SK-N-SH treated with all-trans-retinoic acid at 6 μM for 48 hours (cell line): ENCODE results near the gene PRPF38A.

Source experiments
- CSDC2 ChIP-seq: fragments of 250-450 bp; sonication (Bioruptor Pico); IDR thresholded peaks from 2 replicates; pipeline ENCODE4 v1.5.0; 2020; ENCODE audit warnings: mild to moderate bottlenecking, moderate library complexity
- ESRRG ChIP-seq: fragments of 250-450 bp; sonication (Bioruptor Pico); IDR thresholded peaks from 2 replicates; pipeline ENCODE4 v1.6.1; 2021; ENCODE audit warnings: mild to moderate bottlenecking
- ISL1 ChIP-seq: fragments of 250-450 bp; sonication (Bioruptor Pico); IDR thresholded peaks from 2 replicates; pipeline ENCODE4 v2.1.2; 2022; ENCODE audit warnings: mild to moderate bottlenecking, moderate library complexity
- RARB ChIP-seq: fragments of 250-450 bp; sonication (Bioruptor Pico); IDR thresholded peaks from 2 replicates; pipeline ENCODE4 v1.8.0; 2021; ENCODE audit warnings: mild to moderate bottlenecking, moderate library complexity
- SNAI2 ChIP-seq: fragments of 250-450 bp; sonication (Bioruptor Pico); IDR thresholded peaks from 2 replicates; pipeline ENCODE4 v1.5.0; 2020; ENCODE audit warnings: mild to moderate bottlenecking, moderate library complexity
- ZFP3 ChIP-seq: fragments of 250-450 bp; sonication (Bioruptor Pico); IDR thresholded peaks from 2 replicates; pipeline ENCODE4 v1.5.0; 2020; ENCODE audit warnings: mild to moderate bottlenecking, moderate library complexity
- ZNF70 ChIP-seq: fragments of 450-650 bp; formaldehyde crosslinking; IDR thresholded peaks from 2 replicates; pipeline ENCODE4 v1.5.0; 2020; ENCODE audit warnings: mild to moderate bottlenecking, moderate library complexity
- TF ChIP-seq, protein P1 (sequence below): fragments of 250-450 bp; sonication (Bioruptor Pico); IDR thresholded peaks from 2 replicates; pipeline ENCODE4 v1.8.0; 2020; ENCODE audit warnings: mild to moderate bottlenecking, moderate library complexity, borderline replicate concordance
- TF ChIP-seq, protein P2 (sequence below): fragments of 250-450 bp; sonication (Bioruptor Pico); IDR thresholded peaks from 2 replicates; pipeline ENCODE4 v1.5.0; 2020; ENCODE audit warnings: mild to moderate bottlenecking, moderate library complexity
- TF ChIP-seq, protein P3 (sequence below): fragments of 250-450 bp; sonication (Bioruptor Pico); IDR thresholded peaks from 2 replicates; pipeline ENCODE4 v1.8.0; 2021; ENCODE audit warnings: low read depth, mild to moderate bottlenecking, moderate library complexity, borderline replicate concordance
- TF ChIP-seq, protein P4 (sequence below): fragments of 250-450 bp; sonication (Bioruptor Pico); IDR thresholded peaks from 2 replicates; pipeline ENCODE4 v1.5.1; 2020; ENCODE audit warnings: low read depth, mild to moderate bottlenecking, moderate library complexity
- TF ChIP-seq, protein P5 (sequence below): fragments of 250-450 bp; sonication (Bioruptor Pico); IDR thresholded peaks from 2 replicates; pipeline ENCODE4 v1.5.1; 2021; ENCODE audit warnings: mild to moderate bottlenecking, moderate library complexity

DNA sequence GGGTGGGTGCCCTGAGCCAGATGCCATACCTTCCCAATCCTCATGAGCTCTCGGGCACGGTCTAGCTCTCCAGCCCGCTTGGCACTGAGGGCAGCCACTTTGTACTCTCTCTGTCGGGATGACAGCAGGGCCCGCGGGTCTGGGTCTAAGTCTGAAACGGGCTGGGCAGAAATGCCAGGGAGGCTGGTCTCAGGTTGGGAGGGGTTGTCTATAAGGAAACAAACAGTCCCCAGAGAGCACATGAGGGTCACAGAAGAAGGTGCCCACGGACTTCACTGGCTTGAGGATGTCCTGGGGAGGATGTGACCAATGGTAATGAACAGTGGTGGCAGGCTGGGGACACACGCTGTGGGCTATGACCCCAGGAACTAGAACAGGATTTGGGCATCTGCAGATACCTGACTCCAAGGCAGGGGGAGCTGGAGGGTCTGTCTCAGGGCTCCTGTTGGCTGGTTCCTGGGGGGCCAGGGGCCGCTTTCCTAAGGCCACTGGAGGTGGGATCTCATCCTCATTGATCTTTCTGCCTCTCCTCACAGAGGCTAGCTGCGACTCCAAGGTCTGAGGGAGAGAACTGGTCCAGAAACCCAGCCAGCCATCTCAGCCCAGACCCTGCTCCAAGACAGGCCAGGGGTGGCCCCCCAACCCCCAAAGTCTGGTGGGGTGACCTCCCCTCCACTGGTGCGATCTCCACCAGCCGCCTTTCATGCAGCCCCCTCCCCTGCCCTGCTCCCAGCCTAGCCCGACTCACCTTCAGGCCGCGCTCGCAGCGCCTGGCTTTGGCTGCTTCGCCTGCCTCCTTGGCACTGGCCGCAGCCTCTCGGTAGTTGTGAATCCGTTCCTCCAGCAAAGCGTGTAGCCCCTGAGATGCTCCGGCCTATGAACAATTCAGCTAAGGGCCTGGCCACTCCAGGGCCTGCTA, 44.5 kb upstream of the PRPF38A start:
- TF ChIP-seq, protein P1, sequence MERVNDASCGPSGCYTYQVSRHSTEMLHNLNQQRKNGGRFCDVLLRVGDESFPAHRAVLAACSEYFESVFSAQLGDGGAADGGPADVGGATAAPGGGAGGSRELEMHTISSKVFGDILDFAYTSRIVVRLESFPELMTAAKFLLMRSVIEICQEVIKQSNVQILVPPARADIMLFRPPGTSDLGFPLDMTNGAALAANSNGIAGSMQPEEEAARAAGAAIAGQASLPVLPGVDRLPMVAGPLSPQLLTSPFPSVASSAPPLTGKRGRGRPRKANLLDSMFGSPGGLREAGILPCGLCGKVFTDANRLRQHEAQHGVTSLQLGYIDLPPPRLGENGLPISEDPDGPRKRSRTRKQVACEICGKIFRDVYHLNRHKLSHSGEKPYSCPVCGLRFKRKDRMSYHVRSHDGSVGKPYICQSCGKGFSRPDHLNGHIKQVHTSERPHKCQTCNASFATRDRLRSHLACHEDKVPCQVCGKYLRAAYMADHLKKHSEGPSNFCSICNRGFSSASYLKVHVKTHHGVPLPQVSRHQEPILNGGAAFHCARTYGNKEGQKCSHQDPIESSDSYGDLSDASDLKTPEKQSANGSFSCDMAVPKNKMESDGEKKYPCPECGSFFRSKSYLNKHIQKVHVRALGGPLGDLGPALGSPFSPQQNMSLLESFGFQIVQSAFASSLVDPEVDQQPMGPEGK (CRISPR knock-in tag): no peak
- no peak for TF ChIP-seq ZFP3
- TF ChIP-seq, protein P2, sequence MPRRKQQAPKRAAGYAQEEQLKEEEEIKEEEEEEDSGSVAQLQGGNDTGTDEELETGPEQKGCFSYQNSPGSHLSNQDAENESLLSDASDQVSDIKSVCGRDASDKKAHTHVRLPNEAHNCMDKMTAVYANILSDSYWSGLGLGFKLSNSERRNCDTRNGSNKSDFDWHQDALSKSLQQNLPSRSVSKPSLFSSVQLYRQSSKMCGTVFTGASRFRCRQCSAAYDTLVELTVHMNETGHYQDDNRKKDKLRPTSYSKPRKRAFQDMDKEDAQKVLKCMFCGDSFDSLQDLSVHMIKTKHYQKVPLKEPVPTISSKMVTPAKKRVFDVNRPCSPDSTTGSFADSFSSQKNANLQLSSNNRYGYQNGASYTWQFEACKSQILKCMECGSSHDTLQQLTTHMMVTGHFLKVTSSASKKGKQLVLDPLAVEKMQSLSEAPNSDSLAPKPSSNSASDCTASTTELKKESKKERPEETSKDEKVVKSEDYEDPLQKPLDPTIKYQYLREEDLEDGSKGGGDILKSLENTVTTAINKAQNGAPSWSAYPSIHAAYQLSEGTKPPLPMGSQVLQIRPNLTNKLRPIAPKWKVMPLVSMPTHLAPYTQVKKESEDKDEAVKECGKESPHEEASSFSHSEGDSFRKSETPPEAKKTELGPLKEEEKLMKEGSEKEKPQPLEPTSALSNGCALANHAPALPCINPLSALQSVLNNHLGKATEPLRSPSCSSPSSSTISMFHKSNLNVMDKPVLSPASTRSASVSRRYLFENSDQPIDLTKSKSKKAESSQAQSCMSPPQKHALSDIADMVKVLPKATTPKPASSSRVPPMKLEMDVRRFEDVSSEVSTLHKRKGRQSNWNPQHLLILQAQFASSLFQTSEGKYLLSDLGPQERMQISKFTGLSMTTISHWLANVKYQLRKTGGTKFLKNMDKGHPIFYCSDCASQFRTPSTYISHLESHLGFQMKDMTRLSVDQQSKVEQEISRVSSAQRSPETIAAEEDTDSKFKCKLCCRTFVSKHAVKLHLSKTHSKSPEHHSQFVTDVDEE: no peak
- TF ChIP-seq SNAI2 (CRISPR knock-in tag): no peak
- TF ChIP-seq, protein P3, sequence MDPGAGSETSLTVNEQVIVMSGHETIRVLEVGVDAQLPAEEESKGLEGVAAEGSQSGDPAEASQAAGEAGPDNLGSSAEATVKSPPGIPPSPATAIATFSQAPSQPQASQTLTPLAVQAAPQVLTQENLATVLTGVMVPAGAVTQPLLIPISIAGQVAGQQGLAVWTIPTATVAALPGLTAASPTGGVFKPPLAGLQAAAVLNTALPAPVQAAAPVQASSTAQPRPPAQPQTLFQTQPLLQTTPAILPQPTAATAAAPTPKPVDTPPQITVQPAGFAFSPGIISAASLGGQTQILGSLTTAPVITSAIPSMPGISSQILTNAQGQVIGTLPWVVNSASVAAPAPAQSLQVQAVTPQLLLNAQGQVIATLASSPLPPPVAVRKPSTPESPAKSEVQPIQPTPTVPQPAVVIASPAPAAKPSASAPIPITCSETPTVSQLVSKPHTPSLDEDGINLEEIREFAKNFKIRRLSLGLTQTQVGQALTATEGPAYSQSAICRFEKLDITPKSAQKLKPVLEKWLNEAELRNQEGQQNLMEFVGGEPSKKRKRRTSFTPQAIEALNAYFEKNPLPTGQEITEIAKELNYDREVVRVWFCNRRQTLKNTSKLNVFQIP (CRISPR knock-in tag): no peak
- no peak for TF ChIP-seq ISL1 (CRISPR knock-in tag)
- no peak for TF ChIP-seq RARB (CRISPR knock-in tag)
- TF ChIP-seq, protein P4, sequence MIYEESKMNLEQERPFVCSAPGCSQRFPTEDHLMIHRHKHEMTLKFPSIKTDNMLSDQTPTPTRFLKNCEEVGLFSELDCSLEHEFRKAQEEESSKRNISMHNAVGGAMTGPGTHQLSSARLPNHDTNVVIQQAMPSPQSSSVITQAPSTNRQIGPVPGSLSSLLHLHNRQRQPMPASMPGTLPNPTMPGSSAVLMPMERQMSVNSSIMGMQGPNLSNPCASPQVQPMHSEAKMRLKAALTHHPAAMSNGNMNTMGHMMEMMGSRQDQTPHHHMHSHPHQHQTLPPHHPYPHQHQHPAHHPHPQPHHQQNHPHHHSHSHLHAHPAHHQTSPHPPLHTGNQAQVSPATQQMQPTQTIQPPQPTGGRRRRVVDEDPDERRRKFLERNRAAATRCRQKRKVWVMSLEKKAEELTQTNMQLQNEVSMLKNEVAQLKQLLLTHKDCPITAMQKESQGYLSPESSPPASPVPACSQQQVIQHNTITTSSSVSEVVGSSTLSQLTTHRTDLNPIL (CRISPR knock-in tag): no peak
- TF ChIP-seq ZNF70 (CRISPR knock-in tag): no peak
- TF ChIP-seq CSDC2: no peak
- TF ChIP-seq, protein P5, sequence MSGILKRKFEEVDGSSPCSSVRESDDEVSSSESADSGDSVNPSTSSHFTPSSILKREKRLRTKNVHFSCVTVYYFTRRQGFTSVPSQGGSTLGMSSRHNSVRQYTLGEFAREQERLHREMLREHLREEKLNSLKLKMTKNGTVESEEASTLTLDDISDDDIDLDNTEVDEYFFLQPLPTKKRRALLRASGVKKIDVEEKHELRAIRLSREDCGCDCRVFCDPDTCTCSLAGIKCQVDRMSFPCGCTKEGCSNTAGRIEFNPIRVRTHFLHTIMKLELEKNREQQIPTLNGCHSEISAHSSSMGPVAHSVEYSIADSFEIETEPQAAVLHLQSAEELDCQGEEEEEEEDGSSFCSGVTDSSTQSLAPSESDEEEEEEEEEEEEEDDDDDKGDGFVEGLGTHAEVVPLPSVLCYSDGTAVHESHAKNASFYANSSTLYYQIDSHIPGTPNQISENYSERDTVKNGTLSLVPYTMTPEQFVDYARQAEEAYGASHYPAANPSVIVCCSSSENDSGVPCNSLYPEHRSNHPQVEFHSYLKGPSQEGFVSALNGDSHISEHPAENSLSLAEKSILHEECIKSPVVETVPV (CRISPR knock-in tag): no peak
- no peak for TF ChIP-seq ESRRG
